Left forelimb (tissue), 1 donor: ENCODE data around the gene PRSS58.

Source experiments
- DNase-seq: peaks from one replicate; pipeline ENCODE4 v3.0.0-alpha.2; 2018; ENCODE audit warnings: low spot score

Gene PRSS58, protein sequence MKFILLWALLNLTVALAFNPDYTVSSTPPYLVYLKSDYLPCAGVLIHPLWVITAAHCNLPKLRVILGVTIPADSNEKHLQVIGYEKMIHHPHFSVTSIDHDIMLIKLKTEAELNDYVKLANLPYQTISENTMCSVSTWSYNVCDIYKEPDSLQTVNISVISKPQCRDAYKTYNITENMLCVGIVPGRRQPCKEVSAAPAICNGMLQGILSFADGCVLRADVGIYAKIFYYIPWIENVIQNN

DNA sequence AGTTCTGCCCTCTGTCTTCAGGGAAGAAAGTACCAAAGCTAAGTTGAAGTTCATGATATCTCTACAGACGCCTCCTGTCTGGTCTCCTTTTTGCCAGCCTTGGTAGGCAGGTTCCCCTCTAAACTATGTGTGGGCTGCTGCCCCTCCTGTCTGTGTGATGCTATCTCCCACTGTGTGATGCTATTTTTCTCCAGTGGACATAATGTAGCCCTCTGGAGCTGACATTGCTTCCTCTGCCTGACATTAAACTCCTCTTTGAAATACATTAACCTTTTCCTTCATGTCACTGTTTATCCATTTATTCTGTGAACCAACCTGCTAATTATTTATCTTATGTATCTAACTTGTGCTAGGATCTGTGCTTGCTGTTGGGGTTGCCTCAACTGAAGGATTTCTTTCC, at the start of gene PRSS58:
TSS of gene PRSS58 (minus strand) at position 101 of the 400 bp plus-strand sequence. CDS start 351 bp downstream, outside the sequence.
- no peak for DNase-seq

DNA sequence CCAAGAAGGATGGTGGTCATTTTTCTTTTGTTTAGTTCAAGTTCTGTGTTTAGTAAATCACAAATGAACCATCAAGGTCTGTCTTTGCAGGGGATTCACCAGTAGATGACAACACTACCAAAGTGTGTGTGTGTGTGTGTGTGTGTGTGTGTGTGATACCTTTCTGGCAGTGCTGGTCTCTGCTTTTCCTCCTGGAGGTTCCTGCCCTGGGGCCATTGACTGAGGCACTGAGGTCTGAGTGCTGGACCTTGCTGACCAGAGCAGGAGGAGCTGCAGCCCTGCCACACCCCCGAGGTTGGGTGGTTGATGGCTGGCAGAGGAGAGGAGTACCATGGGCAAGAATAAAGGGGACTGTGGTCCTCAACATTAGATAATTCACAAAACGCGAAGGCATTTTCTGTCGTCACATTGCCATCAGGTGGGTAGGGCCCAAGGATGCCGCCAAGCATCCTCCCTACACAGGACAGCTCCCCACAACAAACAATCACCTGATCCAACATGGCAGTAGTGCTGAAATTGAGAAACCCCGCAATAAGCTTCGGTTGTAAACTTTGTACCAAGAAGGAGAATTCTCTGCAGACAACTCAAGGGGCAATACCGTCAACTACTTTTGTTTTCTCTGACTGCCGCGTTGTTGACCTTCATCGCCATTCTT, 49.5 kb upstream of the PRSS58 start:
- DNase-seq = no peak

DNA sequence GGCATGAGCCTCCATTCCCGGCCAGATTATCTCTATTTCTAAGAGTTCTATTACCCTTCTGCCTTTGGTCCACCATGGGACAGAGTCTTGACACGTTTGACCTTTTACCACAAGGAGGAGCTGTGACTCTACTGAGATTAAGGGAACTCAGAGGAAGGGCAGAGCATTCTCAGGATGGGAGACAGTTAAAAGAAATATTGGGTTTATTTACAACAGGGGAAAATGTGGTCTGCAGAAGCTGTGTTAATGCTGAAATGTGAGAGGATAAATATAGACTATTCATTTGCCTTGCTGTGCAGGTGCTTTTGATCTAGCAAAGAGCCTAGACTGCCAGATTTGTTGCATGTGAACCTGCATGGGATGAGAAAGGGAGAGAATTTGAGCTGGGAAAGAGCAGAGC, 45.8 kb upstream of the PRSS58 start:
- no peak for DNase-seq

DNA sequence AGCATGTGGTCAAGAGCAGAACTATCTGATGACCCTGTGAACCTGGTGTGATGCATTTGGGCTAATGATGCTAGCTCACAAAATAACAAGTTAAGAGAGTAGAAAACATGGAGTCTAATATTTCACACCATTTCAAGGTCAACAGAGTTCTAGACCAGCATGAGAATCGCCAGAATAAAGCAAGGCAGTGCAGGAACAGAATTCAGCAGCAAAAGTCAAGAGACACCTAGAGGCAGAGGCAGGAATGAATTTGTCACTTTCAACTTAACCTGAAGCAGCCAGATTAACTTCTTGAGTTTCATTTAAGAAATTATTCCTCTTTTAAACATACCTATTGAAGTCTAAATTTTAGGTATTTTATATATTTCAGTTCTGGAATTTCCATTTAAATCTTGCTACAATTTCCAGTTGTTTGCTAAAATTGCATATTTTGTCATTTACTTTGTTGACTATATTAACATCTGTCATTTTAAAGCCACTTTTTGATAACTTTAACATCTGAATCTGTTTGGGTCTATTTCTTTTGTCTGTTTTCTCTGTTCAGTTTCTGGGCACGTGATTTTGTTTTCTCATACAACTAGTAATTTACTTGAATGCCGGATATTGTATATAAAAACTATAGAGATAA, 44.2 kb upstream of the PRSS58 start:
- no peak for DNase-seq

DNA sequence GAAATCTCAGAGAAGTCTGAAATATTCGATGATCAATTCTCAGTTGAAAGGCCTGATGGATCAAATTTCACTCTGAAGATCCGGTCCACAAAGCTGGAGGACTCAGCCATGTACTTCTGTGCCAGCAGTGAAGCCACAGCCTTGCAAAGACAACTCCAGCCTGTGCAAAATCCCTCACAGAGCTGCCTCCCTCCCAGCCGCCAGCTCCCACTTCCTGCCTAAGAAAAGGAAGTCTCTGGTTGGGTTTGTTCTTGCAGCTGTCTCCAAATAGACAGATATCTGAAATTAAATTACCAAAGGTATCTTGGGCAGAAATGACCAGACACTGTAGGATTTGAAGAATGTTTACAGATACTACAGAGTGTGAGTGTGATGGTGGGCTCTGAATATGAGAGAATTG, 43.4 kb upstream of the PRSS58 start:
- no peak for DNase-seq

DNA sequence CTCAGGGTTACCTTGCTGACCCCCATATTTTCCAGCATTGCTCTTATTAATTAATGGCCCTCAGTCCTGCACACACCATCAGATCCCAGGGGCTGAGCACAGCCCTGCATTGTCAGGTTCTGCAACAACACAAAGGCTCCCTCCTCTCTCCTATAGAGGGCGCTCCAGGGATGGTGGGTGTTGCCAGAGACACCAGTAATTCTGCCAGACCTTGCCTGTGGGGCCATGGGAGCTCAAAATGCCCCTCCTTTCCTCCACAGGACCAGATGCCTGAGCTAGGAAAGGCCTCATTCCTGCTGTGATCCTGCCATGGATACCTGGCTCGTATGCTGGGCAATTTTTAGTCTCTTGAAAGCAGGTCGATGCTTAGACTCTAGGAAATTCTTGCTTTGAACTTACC, 42.8 kb upstream of the PRSS58 start:
- no peak for DNase-seq

DNA sequence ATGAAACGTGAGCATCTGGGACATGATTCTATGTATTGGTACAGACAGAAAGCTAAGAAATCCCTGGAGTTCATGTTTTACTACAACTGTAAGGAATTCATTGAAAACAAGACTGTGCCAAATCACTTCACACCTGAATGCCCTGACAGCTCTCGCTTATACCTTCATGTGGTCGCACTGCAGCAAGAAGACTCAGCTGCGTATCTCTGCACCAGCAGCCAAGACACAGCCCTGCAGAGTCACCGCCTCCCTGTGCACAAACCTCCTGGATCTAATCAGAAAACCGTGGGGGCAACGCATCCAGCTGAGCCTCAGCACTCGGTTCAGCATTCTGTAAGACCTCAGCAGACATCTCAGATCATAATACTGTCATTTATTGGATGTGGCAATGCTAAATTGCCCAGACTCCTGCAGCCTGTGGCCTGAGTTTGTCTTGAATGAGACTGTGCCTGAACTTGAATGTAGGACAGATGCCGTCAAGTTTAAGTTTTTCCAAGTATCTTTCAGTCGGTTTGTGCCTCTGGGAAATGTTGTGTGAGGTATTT, 41.5 kb upstream of the PRSS58 start:
- DNase-seq = no peak

DNA sequence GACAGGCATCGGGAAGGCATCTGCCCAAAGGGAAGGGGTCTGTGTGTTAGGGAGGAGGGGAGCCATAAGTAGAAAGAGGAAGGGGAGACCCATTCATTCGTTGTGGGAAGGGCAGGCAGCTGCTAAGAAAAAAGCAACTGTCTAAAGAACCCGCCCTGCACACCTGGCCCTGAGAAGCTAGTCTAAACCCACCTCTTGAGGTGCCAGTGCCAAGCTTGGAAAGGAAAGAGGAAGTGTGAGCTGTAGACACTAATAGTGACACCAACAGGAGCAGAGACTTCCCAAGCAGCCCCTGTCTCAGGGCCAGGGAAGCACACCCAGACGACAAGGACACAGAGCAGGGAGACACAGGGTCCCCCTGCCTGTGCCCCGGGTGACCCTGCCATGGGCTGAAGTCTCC, 40.8 kb upstream of the PRSS58 start:
- DNase-seq = no peak

DNA sequence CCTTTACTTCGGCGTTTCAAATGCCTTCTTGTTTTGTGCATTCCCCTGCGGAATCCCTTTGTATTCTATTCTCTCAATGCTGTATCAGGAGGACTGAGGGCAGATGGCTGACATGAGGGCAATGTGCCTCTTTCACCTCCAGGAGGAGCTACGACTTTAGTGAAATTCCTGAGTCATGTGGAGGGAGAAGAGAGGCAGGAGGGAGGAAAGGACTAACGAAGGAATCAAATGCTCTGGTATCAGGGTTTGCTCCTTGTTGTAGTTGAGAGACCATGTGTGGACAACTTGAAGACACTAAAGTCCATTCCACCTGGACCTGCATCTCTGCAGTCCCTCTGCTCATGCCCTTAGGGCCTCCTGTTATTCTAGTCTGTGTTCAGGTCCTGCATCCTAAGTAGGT, 40.2 kb upstream of the PRSS58 start:
- DNase-seq = no peak

DNA sequence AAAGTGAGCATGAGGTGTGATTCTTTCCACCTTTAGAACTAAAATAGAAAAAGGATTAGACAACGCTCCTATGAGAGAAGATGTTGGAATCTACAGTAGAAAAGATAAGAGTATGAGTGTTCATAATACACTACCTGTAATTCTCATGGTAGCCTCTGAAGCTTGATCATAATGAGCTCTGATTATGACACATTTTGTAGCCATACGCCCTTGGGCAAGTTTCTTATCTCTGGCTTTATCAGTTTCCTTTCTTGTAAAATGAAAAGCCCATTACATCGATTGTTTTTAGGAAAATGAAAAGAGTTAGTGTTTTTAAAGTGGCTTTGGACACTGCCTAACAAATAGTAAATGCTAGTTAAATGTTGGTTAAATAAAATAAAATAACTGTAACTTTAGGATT, 22.4 kb upstream of the PRSS58 start:
- DNase-seq = no peak

DNA sequence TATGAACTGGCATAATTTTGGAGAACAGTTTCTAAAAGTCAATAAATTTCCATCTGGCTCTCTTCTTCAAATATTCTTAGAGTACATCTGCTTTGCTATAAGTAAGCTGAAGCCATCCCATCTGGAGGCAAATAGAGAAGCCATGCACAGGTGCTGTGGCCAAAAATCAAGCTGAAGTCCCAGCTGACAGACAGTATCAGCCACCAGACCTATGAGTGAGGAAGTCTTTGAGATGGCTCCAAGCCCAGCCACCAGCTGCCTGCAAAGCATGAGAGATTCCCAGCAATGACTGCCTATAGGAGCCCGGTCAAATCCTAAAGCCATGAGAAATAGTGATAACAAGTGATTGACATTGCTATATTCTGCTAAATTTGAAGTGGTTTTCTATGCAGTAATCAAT, 21.7 kb upstream of the PRSS58 start:
- DNase-seq = no peak

DNA sequence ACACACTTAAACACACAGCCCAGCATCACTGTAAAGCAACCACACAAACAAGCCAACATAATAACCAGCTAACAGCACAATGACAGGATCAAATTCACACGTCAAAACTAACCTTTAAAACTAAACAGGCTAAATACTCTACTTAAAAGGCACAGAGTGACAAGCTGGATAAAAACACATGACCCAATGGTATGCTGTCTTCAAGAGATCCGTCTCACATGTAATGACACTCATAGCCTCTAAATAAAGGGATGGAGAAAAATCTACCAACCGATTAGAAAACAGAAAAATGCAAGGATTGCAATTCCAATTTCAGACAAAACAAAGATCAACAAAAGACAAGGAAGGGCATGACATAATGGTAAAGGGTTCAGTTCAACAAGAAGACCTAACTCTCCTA, 17.2 kb upstream of the PRSS58 start:
- DNase-seq = no peak

DNA sequence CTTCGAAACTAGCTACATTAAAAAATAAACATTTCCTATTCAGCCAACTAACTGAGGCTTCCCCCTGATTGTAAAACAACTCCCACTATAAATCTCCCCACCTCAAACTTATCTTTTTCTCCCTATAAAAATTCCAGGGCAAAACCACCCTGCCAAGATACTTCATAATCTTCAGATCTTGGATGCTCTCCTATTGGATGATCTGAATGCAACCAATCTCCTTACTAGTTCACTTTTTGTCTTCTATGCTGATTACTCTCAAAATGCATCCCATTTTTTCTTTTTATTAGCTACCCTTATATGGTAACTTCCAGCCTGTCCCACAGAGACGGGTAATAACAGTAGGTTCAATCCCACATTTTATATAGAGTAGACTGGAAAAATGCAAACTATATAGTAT, 15.0 kb upstream of the PRSS58 start:
- no peak for DNase-seq

DNA sequence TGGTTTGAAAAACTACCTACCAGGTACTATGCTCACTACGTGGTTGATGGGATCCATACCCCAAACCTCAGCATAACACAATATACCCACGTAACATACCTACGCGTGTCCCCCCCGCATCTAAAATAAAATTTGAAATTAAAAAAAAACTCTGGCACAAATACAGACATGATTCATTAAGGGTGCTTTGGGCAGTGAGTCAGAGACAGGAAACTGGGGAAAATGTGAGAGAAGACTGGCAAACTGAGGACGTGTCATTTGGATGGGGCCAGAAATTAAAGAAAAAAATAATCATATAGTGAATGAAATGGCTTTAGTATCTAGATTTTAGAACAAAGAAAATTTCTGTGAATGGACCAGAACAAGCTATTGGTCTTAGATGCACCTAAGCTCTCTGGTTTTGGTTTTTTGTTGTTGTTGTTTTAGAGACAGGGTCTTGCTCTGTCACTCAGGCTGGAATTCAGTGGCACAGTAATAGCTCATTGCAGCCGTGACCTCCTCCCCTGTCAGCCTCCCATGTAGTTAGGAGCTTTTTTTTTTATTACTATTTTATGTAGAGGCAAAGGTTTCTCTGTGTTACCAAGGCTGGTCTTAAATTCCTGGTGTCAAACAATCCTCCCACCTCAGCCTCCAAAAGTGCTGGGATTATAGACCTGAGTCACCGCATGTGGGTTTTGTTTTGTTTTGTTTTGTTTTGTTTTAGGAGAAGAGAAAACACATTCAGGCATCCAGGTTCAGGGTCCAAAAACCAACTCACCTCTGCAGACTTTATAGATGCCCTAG, 5.9 kb upstream of the PRSS58 start:
- DNase-seq = no peak

DNA sequence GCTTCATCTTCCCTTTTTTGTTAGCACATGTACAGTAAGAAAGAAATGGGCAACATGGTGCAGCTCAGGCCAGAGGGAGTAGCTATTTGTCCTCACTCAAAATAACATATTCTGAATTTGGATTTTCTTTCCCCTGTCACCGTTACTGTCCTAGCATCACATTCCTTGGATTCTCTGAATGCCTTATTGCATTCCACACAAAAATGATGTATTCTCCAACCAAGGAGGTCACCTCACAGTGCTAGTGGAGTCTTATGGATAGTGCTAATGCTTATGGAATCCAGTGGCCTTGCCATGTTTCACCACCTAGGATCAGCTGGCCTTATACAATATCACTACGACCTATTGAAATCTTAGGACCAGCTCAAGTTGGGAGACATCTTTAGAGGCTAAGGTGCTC, 7.2 kb downstream of the PRSS58 start:
- DNase-seq = no peak

DNA sequence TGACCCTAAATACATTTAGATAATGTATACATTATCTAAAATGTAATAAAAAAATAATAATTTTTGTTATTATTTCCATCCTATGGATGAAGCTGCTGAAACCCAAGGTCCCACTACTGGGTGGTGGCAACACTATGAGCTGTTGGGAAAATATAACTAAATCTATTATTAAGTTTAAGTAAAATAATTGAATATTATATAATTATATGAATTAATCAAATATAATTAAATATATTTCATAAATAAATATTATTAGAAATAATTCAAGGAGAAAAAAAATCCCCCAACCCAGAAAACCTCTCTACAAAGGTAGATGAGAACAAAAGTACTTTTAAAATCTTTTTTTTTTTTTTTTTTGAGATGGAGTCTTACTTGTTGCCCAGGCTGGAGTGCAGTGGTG, 7.9 kb downstream of the PRSS58 start:
- no peak for DNase-seq

DNA sequence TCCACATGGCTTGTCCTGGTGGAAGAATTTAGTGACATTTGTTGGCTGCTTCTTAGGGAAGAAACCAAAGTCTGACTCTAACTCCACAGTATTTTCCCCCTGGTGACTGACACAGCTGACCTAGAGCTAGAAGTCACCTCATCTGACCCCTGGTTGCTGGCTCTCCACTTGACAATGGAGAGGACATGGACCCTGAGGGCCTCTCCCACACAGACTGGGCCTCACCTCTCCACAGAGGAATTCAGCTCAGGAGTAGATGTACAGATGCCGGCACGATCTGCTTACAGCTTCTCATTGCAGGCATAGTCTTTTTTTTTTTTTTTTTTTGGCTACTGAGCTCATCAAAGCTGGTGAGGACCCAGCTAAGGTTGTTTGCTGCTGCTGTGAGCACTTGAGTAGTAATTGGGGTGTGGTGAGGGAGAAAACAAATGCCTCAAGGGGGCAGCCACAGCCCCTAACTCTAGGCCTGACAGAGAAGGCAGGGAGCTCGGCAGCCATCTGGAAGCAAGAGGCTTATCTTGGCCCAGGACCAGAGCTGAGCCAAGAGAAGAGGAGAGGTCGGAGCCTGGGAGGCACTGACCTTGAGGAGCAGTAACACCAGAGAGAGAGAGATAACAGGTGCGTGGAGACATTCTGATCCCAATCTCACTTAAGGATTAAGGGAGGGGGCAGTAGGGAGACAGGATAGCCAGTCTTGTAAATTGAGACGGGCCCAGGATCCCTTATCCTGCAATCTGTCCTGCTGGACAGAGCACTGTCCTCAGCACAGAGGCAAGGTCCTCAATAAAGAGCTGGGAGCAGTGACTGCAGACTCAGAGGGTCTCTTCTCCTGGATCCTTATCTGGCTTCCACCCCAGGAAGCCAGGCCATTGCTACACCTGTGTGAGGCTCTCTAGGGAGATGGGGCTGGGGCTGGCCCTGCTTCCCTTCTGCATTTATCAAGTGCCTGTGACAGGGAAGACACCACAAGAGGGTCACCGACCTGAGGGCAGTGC, 9.4 kb downstream of the PRSS58 start:
- DNase-seq = no peak

DNA sequence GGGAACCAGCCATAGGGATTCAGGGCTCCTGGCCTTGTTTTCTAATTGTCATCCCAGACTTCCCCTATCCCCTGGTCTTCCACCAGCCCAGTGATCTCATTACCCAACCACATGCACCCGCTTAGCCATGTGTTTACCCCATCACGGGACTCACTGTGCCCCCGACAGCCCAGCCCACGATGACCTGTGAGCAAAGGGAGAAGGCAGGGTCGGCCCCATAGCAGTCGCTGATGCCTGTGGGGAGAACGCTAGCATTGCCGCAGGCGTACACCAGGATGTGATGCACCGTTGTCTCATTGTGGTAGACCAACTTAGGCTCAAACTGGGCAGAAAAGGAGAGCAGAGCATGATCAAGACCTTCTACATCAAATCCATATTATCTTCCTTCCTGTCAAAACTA, 14.0 kb downstream of the PRSS58 start:
- DNase-seq = no peak

DNA sequence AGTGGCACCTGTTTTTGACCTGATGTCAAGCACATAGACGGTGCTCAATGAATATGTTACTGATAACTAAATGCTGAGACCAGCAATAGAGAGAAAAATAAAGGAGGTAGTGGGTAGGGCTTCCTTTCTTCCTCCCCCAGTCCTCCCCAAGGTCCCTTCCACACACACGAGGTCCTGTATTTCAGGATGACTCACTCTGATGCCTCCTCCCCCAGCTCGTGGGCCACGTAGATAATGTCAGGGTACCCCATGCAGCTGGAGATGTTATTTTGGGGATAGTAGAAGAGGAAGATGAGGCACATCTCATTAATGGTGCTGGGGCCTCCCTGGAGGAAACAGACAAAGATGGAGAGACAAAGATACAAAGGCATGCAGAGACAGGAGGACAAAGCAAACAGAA, 17.3 kb downstream of the PRSS58 start:
- DNase-seq = no peak

DNA sequence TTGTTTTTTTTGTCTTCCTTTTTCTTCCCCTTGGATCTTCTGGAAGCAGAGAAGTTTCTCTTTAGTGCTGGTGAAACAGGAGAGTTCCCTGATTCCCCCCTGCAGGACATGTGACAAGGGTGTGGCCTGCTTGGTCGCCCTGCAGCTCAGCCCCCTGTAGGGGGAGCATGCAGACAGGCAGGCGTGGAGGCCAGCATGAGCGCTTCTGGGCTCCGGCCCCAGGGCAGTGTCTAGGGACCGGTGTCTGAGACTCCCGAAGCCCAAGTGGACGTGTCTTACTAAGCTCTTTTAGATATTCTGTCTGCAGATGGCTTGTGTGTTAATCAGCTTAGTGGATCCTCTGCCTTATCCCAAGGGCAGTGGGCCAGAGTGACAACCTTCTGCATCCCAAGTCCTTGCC, 26.1 kb downstream of the PRSS58 start:
- no peak for DNase-seq

DNA sequence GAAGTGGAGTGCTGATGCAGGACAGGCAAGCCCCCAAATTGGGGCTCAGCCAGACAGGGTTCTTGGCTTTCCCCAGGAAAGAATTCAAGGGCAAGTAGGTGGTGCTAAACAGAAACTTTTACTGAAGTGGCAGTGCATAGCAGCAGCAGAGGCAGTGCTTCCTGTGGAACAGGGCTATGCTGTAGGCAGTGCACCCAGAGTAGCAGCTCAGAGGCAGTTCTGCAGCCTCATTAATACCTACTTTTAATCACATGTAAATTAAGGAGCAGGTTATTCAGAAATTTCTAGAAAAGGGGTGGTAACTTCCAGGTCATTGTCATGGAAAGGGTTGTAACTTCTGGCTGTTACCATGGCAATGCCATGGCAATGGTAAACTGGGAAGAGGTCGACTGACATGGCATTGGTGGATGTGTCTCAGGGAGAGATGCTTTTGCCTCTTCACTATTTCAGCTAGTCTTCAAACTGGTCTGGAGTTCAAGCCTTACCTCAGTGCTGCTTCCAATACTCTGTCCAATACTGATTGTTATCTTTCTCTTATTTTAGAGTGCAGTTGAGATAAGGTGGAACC, 29.2 kb downstream of the PRSS58 start:
- DNase-seq = no peak
